ENCODE measurements around the gene TWSG1. TPM values are rescaled to one million over a fixed set of nuclear protein-coding genes. Genes with fewer than 3 reads are reported as not detected.
"Not testable (repeated sequence)": the region's sequence is repeated elsewhere in the genome, so short reads cannot be mapped to it uniquely, and the experiment has no call there.

TWSG1 gene
- total and polyA plus RNA-seq, 5 donors: 9.9 to 19.2 (median 14.2) TPM

GRCh38 chr18:9426753-9427152 lies 92.2 kb downstream of the TWSG1 start:
- ATAC-seq (no peak), DNase-seq (no peak)
- intact Hi-C loops (cut with DNase I): no loop called here
- Histone ChIP-seq H3K4me1 (ENCODE audit: control insufficient read depth, insufficient read depth, low read length) (no peaks in the 10 kb centered on the region), H3K9me3 (ENCODE audit: control insufficient read depth, low read length) (no peaks in the 10 kb centered on the region), H3K4me3 (ENCODE audit: low read length) (no peak overlapping the region), H3K27ac (ENCODE audit: low read length) (no peak overlapping the region), H3K27me3 (ENCODE audit: control insufficient read depth, insufficient read depth) (no peaks in the 10 kb centered on the region)
- 91% methylated on average over 7 of the region's 7 CpGs for WGBS

- no peaks in the 10 kb centered on the region for H3K4me1 ChIP-seq (ENCODE audit: control insufficient read depth, insufficient read depth, low read length)
- H3K9me3 ChIP-seq (ENCODE audit: control insufficient read depth, low read length): no peaks in the 10 kb centered on the region
- DNase-seq: no peak
- no peaks in the 10 kb centered on the region for H3K27me3 ChIP-seq (ENCODE audit: control insufficient read depth, insufficient read depth)
- no peak overlapping the region for H3K4me3 ChIP-seq (ENCODE audit: low read length)
- 90% methylated on average over 11 of the region's 11 CpGs for WGBS
- intact Hi-C loops (cut with DNase I): no loop called here
- H3K27ac ChIP-seq (ENCODE audit: low read length): no peak overlapping the region
- ATAC-seq: no peak
Observed at GRCh38 chr18:9428301-9428706, 93.7 kb downstream of the TWSG1 start.

- no peak overlapping the region for H3K27ac ChIP-seq (ENCODE audit: low read length)
- WGBS: 77% methylated on average over 6 of the region's 6 CpGs
- H3K4me1 ChIP-seq (ENCODE audit: control insufficient read depth, insufficient read depth, low read length): no peaks in the 10 kb centered on the region
- H3K9me3 ChIP-seq (ENCODE audit: control insufficient read depth, low read length): no peaks in the 10 kb centered on the region
- ATAC-seq (no peak), DNase-seq (no peak)
- H3K27me3 ChIP-seq (ENCODE audit: control insufficient read depth, insufficient read depth): no peaks in the 10 kb centered on the region
- no peak overlapping the region for H3K4me3 ChIP-seq (ENCODE audit: low read length)
- intact Hi-C loops (cut with DNase I): no loop called here
Observed at GRCh38 chr18:9428862-9429661, 94.5 kb downstream of the TWSG1 start.

GRCh38 chr18:9429662-9429993 lies 95.1 kb downstream of the TWSG1 start:
- no peak for ATAC-seq

GRCh38 chr18:9430315-9430714 lies 95.7 kb downstream of the TWSG1 start:
- H3K27me3 ChIP-seq (ENCODE audit: control insufficient read depth, insufficient read depth); intact Hi-C loops (cut with DNase I); H3K27ac ChIP-seq (ENCODE audit: low read length); H3K9me3 ChIP-seq (ENCODE audit: control insufficient read depth, low read length); ATAC-seq; H3K4me1 ChIP-seq (ENCODE audit: control insufficient read depth, insufficient read depth, low read length); H3K4me3 ChIP-seq (ENCODE audit: low read length); DNase-seq: not testable (repeated sequence)
- WGBS: 93% methylated on average over 22 of the region's 22 CpGs

More at GRCh38 chr18:9429662-9429993, 95.1 kb downstream of the TWSG1 start:
- no peak for DNase-seq
- H3K27me3 ChIP-seq (ENCODE audit: control insufficient read depth, insufficient read depth): no peaks in the 10 kb centered on the region
- H3K9me3 ChIP-seq (ENCODE audit: control insufficient read depth, low read length): no peaks in the 10 kb centered on the region
- no peak overlapping the region for H3K4me3 ChIP-seq (ENCODE audit: low read length)
- intact Hi-C loops (cut with DNase I): no loop called here
- no peak overlapping the region for H3K27ac ChIP-seq (ENCODE audit: low read length)
- WGBS: 46% methylated on average over 3 of the region's 3 CpGs
- no peaks in the 10 kb centered on the region for H3K4me1 ChIP-seq (ENCODE audit: control insufficient read depth, insufficient read depth, low read length)

GRCh38 chr18:9431296-9431695 lies 96.7 kb downstream of the TWSG1 start:
- 95% methylated on average over 6 of the region's 6 CpGs for WGBS
- H3K4me3 ChIP-seq (ENCODE audit: low read length): no peak overlapping the region
- H3K27me3 ChIP-seq (ENCODE audit: control insufficient read depth, insufficient read depth): no peaks in the 10 kb centered on the region
- ATAC-seq (no peak), DNase-seq (no peak)
- no peak overlapping the region for H3K27ac ChIP-seq (ENCODE audit: low read length)
- no peaks in the 10 kb centered on the region for H3K4me1 ChIP-seq (ENCODE audit: control insufficient read depth, insufficient read depth, low read length)
- intact Hi-C loops (cut with DNase I): no loop called here
- H3K9me3 ChIP-seq (ENCODE audit: control insufficient read depth, low read length): no peaks in the 10 kb centered on the region

GRCh38 chr18:9433122-9433521 lies 98.5 kb downstream of the TWSG1 start:
- intact Hi-C loops (cut with DNase I); H3K27ac ChIP-seq (ENCODE audit: low read length); H3K4me1 ChIP-seq (ENCODE audit: control insufficient read depth, insufficient read depth, low read length); H3K9me3 ChIP-seq (ENCODE audit: control insufficient read depth, low read length); H3K27me3 ChIP-seq (ENCODE audit: control insufficient read depth, insufficient read depth); ATAC-seq; H3K4me3 ChIP-seq (ENCODE audit: low read length); DNase-seq: not testable (repeated sequence)
- WGBS: 92% methylated on average over 10 of the region's 10 CpGs

- Histone ChIP-seq H3K9me3 (ENCODE audit: control insufficient read depth, low read length) (no peaks in the 10 kb centered on the region), H3K27me3 (ENCODE audit: control insufficient read depth, insufficient read depth) (no peaks in the 10 kb centered on the region), H3K27ac (ENCODE audit: low read length) (no peak overlapping the region), H3K4me1 (ENCODE audit: control insufficient read depth, insufficient read depth, low read length) (no peaks in the 10 kb centered on the region), H3K4me3 (ENCODE audit: low read length) (no peak overlapping the region)
- no peak for DNase-seq
- intact Hi-C loops (cut with DNase I): no loop called here
- 26% methylated on average over 10 of the region's 10 CpGs for WGBS
- peak; percentile 13 to 22 for ATAC-seq
Observed at GRCh38 chr18:9433671-9434121, 99.1 kb downstream of the TWSG1 start.

- WGBS: 59% methylated on average over 18 of the region's 18 CpGs
- ATAC-seq: peak; percentile 38 to 41
- H3K27ac ChIP-seq (ENCODE audit: low read length): no peak overlapping the region
Observed at GRCh38 chr18:9434122-9434701, 99.6 kb downstream of the TWSG1 start.

GRCh38 chr18:9435041-9435440 lies 100.5 kb downstream of the TWSG1 start:
- Histone ChIP-seq H3K4me3 (ENCODE audit: low read length) (no peak overlapping the region), H3K4me1 (ENCODE audit: control insufficient read depth, insufficient read depth, low read length) (no peaks in the 10 kb centered on the region), H3K27ac (ENCODE audit: low read length) (no peak overlapping the region), H3K27me3 (ENCODE audit: control insufficient read depth, insufficient read depth) (no peaks in the 10 kb centered on the region), H3K9me3 (ENCODE audit: control insufficient read depth, low read length) (no peaks in the 10 kb centered on the region)
- DNase-seq (no peak), ATAC-seq (no peak)
- intact Hi-C loops (cut with DNase I): no loop called here
- 95% methylated on average over 17 of the region's 17 CpGs for WGBS

More at GRCh38 chr18:9434122-9434701, 99.6 kb downstream of the TWSG1 start:
- H3K4me1 ChIP-seq (ENCODE audit: control insufficient read depth, insufficient read depth, low read length): no peaks in the 10 kb centered on the region
- no peaks in the 10 kb centered on the region for H3K27me3 ChIP-seq (ENCODE audit: control insufficient read depth, insufficient read depth)
- intact Hi-C loops (cut with DNase I): no loop called here
- H3K9me3 ChIP-seq (ENCODE audit: control insufficient read depth, low read length): no peaks in the 10 kb centered on the region
- H3K4me3 ChIP-seq (ENCODE audit: low read length): no peak overlapping the region
- no peak for DNase-seq

- ATAC-seq: no peak
- Histone ChIP-seq H3K27ac (ENCODE audit: low read length) (no peak overlapping the region), H3K9me3 (ENCODE audit: control insufficient read depth, low read length) (no peaks in the 10 kb centered on the region), H3K27me3 (ENCODE audit: control insufficient read depth, insufficient read depth) (no peaks in the 10 kb centered on the region), H3K4me1 (ENCODE audit: control insufficient read depth, insufficient read depth, low read length) (no peaks in the 10 kb centered on the region), H3K4me3 (ENCODE audit: low read length) (no peak overlapping the region)
- 72% methylated on average over 5 of the region's 5 CpGs for WGBS
- intact Hi-C loops (cut with DNase I): no loop called here
- DNase-seq: no peak
Observed at GRCh38 chr18:9436206-9436929, 101.8 kb downstream of the TWSG1 start.
